ENCODE measurements around the gene TMEM203.
"Not testable (repeated sequence)": the region's sequence is repeated elsewhere in the genome, so short reads cannot be mapped to it uniquely, and the experiment has no call there.

DNA sequence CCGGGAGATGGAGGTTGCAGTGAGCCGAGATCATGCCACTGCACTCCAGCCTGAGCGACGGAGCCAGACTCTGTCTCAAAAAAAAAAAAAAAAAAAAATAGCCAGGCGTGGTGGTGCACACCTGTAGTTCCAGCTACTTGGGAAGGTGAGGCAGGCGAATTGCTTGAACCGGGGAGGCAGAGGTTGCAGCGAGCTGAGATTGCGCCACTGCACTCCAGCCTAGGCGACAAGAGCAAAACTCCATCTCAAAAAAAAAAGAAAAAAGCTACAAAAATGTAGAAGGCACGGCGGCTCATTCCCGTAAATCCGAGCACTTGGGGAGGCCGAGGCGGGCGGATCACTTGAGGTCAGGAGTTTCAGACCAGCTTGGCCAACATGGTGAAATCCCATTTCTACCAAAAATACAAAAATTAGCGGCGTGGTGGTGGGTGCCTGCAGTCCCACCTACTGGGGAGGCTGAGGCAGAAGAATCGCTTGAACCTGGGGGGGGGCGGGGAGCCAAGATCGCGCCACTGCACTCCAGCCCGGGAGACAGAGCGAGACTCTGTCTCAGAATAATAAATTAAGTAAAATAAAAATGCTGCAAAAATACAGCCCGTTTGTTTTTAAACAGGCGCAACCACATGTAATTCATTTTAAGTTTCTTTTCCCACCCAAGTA is 34.2 kb upstream of the TMEM203 start:
- TF ChIP-seq, protein P1, sequence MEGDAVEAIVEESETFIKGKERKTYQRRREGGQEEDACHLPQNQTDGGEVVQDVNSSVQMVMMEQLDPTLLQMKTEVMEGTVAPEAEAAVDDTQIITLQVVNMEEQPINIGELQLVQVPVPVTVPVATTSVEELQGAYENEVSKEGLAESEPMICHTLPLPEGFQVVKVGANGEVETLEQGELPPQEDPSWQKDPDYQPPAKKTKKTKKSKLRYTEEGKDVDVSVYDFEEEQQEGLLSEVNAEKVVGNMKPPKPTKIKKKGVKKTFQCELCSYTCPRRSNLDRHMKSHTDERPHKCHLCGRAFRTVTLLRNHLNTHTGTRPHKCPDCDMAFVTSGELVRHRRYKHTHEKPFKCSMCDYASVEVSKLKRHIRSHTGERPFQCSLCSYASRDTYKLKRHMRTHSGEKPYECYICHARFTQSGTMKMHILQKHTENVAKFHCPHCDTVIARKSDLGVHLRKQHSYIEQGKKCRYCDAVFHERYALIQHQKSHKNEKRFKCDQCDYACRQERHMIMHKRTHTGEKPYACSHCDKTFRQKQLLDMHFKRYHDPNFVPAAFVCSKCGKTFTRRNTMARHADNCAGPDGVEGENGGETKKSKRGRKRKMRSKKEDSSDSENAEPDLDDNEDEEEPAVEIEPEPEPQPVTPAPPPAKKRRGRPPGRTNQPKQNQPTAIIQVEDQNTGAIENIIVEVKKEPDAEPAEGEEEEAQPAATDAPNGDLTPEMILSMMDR (IDR thresholded peaks at IDR 0.05): not testable (repeated sequence)
- TF ChIP-seq POLR2A (IDR thresholded peaks at IDR 0.05): not testable (repeated sequence)
